ENCODE results near the gene PAK1. TPM values are rescaled to one million over a fixed set of nuclear protein-coding genes. Genes with fewer than 3 reads are reported as not detected.

Gene PAK1
- polyA plus RNA-seq, 1 donor (not counting 4 experiments of a cell fraction or from before 2014, with no cell fraction given), result 78.2 TPM

- no peak overlapping the region for H3K4me2 ChIP-seq (ENCODE audit: control insufficient read depth, extremely low read depth, insufficient read depth, low read depth, low read length)
- no peaks in the 10 kb centered on the region for H4K20me1 ChIP-seq (ENCODE audit: control insufficient read depth, extremely low read depth, insufficient read depth, low read length)
- no peak overlapping the region for H3K4me3 ChIP-seq (ENCODE audit: control insufficient read depth in 2 of 3, extremely low read depth in 1 of 3, insufficient read depth in 2 of 3, low read depth in 1 of 3, low read length in 3 of 3)
- H3K36me3 ChIP-seq (ENCODE audit: control insufficient read depth in 2 of 2, extremely low read depth in 1 of 2, insufficient read depth in 2 of 2, low read length in 2 of 2), result no peaks in the 10 kb centered on the region
- no peak overlapping the region for H3K27ac ChIP-seq (ENCODE audit: control insufficient read depth, insufficient read depth, low read length)
- H3K9ac ChIP-seq (ENCODE audit: control insufficient read depth, extremely low read depth, insufficient read depth, low read length), result no peak overlapping the region
- H3K4me1 ChIP-seq (ENCODE audit: control insufficient read depth, extremely low read depth, insufficient read depth, low read length), result peaks cover 3% of the 10 kb centered on the region
- DNase-seq (ENCODE audit: low read depth, low spot score) (no peak), FAIRE-seq (no peak)
- H3K9me3 ChIP-seq (ENCODE audit: control insufficient read depth, low read depth, low read length), result no peaks in the 10 kb centered on the region
- H3K27me3 ChIP-seq (ENCODE audit: control insufficient read depth, extremely low read depth, insufficient read depth, low read length), result no peaks in the 10 kb centered on the region
- H2AFZ ChIP-seq (ENCODE audit: control insufficient read depth, low read length), result no peak overlapping the region
- no peaks in the 10 kb centered on the region for H3K79me2 ChIP-seq (ENCODE audit: control insufficient read depth, insufficient read depth, low read length)
- TF ChIP-seq CTCF (optimal IDR thresholded peaks at IDR 0.05 in 1 of 3, IDR thresholded peaks at IDR 0.05 in 1 of 3, conservative IDR thresholded peaks at IDR 0.05 in 1 of 3; ENCODE audit: extremely low read depth in 1 of 3, insufficient read depth in 2 of 3, low read length in 3 of 3), result no peak
- no peak for TF ChIP-seq EZH2 (IDR thresholded peaks at IDR 0.05; ENCODE audit: low read length)
- H3K9me1 ChIP-seq (ENCODE audit: control insufficient read depth, extremely low read depth, insufficient read depth, low read length), result no peaks in the 10 kb centered on the region
- dilution Hi-C loops (cut with MboI; ENCODE audit: extremely low pct_ligation_motif_present, low sequenced_read_pairs), result no loop called here
Measured at GRCh38 chr11:77515483-77515882, 41.6 kb upstream of the PAK1 start.

DNA sequence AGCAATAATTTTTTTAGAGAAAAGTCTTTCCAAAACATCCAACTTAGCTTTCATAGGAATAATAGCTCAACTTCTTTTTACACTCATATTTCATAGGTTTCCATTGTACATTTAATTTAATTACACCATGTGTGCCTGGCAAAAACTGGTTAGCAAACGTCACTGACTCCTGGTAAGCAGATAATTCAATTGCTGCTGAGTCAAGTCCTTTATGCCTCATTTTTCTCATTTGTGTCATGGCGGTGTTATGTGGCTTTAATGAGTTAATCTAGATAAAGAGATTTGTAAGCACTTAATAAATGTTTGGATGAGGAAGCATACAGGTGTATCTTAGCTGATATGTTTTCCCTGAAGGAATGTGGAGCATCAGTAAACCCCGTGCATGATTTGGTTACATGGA is 41.2 kb upstream of the PAK1 start:
- Histone ChIP-seq H3K27me3 (ENCODE audit: control insufficient read depth, extremely low read depth, insufficient read depth, low read length) (no peaks in the 10 kb centered on the region), H3K4me1 (ENCODE audit: control insufficient read depth, extremely low read depth, insufficient read depth, low read length) (peaks cover 5% of the 10 kb centered on the region), H2AFZ (ENCODE audit: control insufficient read depth, low read length) (no peak overlapping the region), H3K79me2 (ENCODE audit: control insufficient read depth, insufficient read depth, low read length) (no peaks in the 10 kb centered on the region), H3K9ac (ENCODE audit: control insufficient read depth, extremely low read depth, insufficient read depth, low read length) (no peak overlapping the region), H3K9me1 (ENCODE audit: control insufficient read depth, extremely low read depth, insufficient read depth, low read length) (no peaks in the 10 kb centered on the region), H3K36me3 (ENCODE audit: control insufficient read depth in 2 of 2, extremely low read depth in 1 of 2, insufficient read depth in 2 of 2, low read length in 2 of 2) (no peaks in the 10 kb centered on the region), H4K20me1 (ENCODE audit: control insufficient read depth, extremely low read depth, insufficient read depth, low read length) (no peaks in the 10 kb centered on the region), H3K9me3 (ENCODE audit: control insufficient read depth, low read depth, low read length) (no peaks in the 10 kb centered on the region), H3K4me2 (ENCODE audit: control insufficient read depth, extremely low read depth, insufficient read depth, low read depth, low read length) (no peak overlapping the region), H3K4me3 (ENCODE audit: control insufficient read depth in 2 of 3, extremely low read depth in 1 of 3, insufficient read depth in 2 of 3, low read depth in 1 of 3, low read length in 3 of 3) (no peak overlapping the region), H3K27ac (ENCODE audit: control insufficient read depth, insufficient read depth, low read length) (no peak overlapping the region)
- DNase-seq (ENCODE audit: low read depth, low spot score) (no peak), FAIRE-seq (no peak)
- dilution Hi-C loops (cut with MboI; ENCODE audit: extremely low pct_ligation_motif_present, low sequenced_read_pairs), result no loop called here
- no peak for TF ChIP-seq EZH2 (IDR thresholded peaks at IDR 0.05; ENCODE audit: low read length)
- no peak for TF ChIP-seq CTCF (optimal IDR thresholded peaks at IDR 0.05 in 1 of 3, IDR thresholded peaks at IDR 0.05 in 1 of 3, conservative IDR thresholded peaks at IDR 0.05 in 1 of 3; ENCODE audit: extremely low read depth in 1 of 3, insufficient read depth in 2 of 3, low read length in 3 of 3)
